ENCODE data around the gene FAM222B. TPM values are rescaled to one million over a fixed set of nuclear protein-coding genes. Genes with fewer than 3 reads are reported as not detected.

The FAM222B gene
- total and polyA plus RNA-seq, 7 experiments from 2014 or later, result 11.8 to 24.4 (median 22.3) TPM

DNA sequence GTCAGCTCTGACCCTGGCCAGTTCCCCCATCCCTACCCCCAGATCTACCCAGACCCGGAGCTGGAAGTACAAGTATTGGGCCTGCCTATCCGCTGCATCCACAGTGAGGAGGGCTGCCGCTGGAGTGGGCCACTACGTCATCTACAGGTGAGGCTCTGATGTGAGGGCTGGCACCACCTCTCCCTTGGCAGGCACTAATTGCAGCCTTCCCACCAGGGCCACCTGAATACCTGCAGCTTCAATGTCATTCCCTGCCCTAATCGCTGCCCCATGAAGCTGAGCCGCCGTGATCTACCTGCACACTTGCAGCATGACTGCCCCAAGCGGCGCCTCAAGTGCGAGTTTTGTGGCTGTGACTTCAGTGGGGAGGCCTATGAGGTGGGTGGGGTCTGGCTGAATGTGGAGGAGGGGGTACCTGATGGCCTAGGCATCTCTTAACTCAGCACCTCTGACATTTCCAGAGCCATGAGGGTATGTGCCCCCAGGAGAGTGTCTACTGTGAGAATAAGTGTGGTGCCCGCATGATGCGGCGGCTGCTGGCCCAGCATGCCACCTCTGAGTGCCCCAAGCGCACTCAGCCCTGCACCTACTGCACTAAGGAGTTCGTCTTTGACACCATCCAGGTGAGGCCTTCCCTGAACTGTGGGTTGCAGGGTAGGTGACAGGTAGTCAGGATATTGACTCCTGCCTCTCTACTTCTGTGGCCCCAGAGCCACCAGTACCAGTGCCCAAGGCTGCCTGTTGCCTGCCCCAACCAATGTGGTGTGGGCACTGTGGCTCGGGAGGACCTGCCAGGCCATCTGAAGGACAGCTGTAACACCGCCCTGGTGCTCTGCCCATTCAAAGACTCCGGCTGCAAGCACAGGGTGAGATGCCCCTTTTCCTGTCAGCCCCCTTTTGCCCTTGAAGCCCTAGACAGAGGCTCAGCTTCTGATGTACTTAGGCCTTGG is 94.5 kb downstream of the FAM222B start:
- Histone ChIP-seq H3K4me3 (ENCODE audit: low read length) (no peak overlapping the region), H3K9me3 (ENCODE audit: control insufficient read depth in 2 of 3, low read length in 3 of 3) (no peaks in the 10 kb centered on the region), H3K4me1 (ENCODE audit: control insufficient read depth in 2 of 2, insufficient read depth in 2 of 2, low read length in 2 of 2) (peaks cover 10 to 27% of the 10 kb centered on the region in 2 donors), H3K27ac (ENCODE audit: low read depth, low read length) (no peak overlapping the region), H3K36me3 (ENCODE audit: control insufficient read depth in 2 of 3, insufficient read depth in 3 of 3, low read length in 3 of 3) (peaks cover 0 to 24% (median 0%) of the 10 kb centered on the region in 3 experiments), H3K27me3 (ENCODE audit: control insufficient read depth in 2 of 2, insufficient read depth in 2 of 2, low read length in 2 of 2) (no peaks in the 10 kb centered on the region)
- Mint-ChIP-seq H3K27ac (peak overlapping the region in 6 of 9 donors; percentile 24 to 76 (median 36)), H3K36me3 (peaks cover 0 to 6% (median 0%) of the 10 kb centered on the region in 5 donors), H3K4me3 (peak overlapping the region in 1 of 10 donors; percentile 34), H3K27me3 (no peaks in the 10 kb centered on the region), H3K4me1 (peaks cover 0 to 39% (median 21%) of the 10 kb centered on the region in 7 donors), H3K9me3 (no peaks in the 10 kb centered on the region)
- no peak for ATAC-seq
- ChIA-PET POLR2A (interaction anchor here (1.1 to 16.9 kb wide), 3 partner anchors 20 to 28 kb away, joined by 4 to 269 read pairs (median 8); partner anchors contain the start of genes NEK8, RPL23A and TLCD1), CTCF (interaction anchor here (0.6 to 14.7 kb wide), 4 partner anchors 9 to 84 kb away, joined by 3 to 331 read pairs (median 4); partner anchors contain the start of genes NEK8, RPL23A and TLCD1)
- DNase-seq, result no peak
- intact Hi-C loops (cut with micrococcal nuclease), result no loop called here

- ChIA-PET POLR2A (interaction anchor here (16.9 kb wide), 1 partner anchor 19 kb away, joined by 269 read pairs; the partner anchor contains the start of genes NEK8 and TLCD1), CTCF (interaction anchor here (0.6 to 14.7 kb wide), 2 partner anchors 9 to 23 kb away, joined by 3 to 331 read pairs; partner anchors contain the start of genes NEK8, RPL23A and TLCD1)
- H3K4me1 Mint-ChIP-seq, result peaks cover 0 to 35% (median 18%) of the 10 kb centered on the region in 7 donors
- Histone ChIP-seq H3K4me1 (ENCODE audit: control insufficient read depth in 2 of 2, insufficient read depth in 2 of 2, low read length in 2 of 2) (peaks cover 11 to 28% of the 10 kb centered on the region in 2 donors), H3K27me3 (ENCODE audit: control insufficient read depth in 2 of 2, insufficient read depth in 2 of 2, low read length in 2 of 2) (no peaks in the 10 kb centered on the region), H3K27ac (ENCODE audit: low read depth, low read length) (peak overlapping the region; percentile 25), H3K36me3 (ENCODE audit: control insufficient read depth in 2 of 3, insufficient read depth in 3 of 3, low read length in 3 of 3) (peaks cover 0 to 24% (median 0%) of the 10 kb centered on the region in 3 experiments), H3K9me3 (ENCODE audit: control insufficient read depth in 2 of 3, low read length in 3 of 3) (no peaks in the 10 kb centered on the region), H3K4me3 (ENCODE audit: low read length) (no peak overlapping the region)
- intact Hi-C loops (cut with micrococcal nuclease), result no loop called here
- no peaks in the 10 kb centered on the region for H3K9me3 Mint-ChIP-seq
- H3K4me3 Mint-ChIP-seq, result no peak overlapping the region
- no peaks in the 10 kb centered on the region for H3K27me3 Mint-ChIP-seq
- ATAC-seq (no peak), DNase-seq (no peak)
- peaks cover 0 to 6% (median 0%) of the 10 kb centered on the region in 5 donors for H3K36me3 Mint-ChIP-seq
- peak overlapping the region in 3 of 9 donors; percentile 14 to 61 (median 42) for H3K27ac Mint-ChIP-seq
Measured at GRCh38 chr17:28747051-28747691, 95.4 kb downstream of the FAM222B start.

- Histone ChIP-seq H3K9me3 (ENCODE audit: control insufficient read depth in 2 of 3, low read length in 3 of 3) (no peaks in the 10 kb centered on the region), H3K4me3 (ENCODE audit: low read length) (no peak overlapping the region), H3K27me3 (ENCODE audit: control insufficient read depth in 2 of 2, insufficient read depth in 2 of 2, low read length in 2 of 2) (no peaks in the 10 kb centered on the region), H3K36me3 (ENCODE audit: control insufficient read depth in 2 of 3, insufficient read depth in 3 of 3, low read length in 3 of 3) (peaks cover 0 to 24% (median 0%) of the 10 kb centered on the region in 3 experiments), H3K4me1 (ENCODE audit: control insufficient read depth in 2 of 2, insufficient read depth in 2 of 2, low read length in 2 of 2) (peaks cover 11 to 28% of the 10 kb centered on the region in 2 donors), H3K27ac (ENCODE audit: low read depth, low read length) (peak overlapping the region; percentile 83)
- peaks cover 0 to 6% (median 0%) of the 10 kb centered on the region in 5 donors for H3K36me3 Mint-ChIP-seq
- ATAC-seq (no peak), DNase-seq (no peak)
- H3K4me3 Mint-ChIP-seq, result peak overlapping the region in 7 of 10 donors; percentile 27 to 91 (median 57)
- peaks cover 0 to 38% (median 19%) of the 10 kb centered on the region in 7 donors for H3K4me1 Mint-ChIP-seq
- no peaks in the 10 kb centered on the region for H3K9me3 Mint-ChIP-seq
- intact Hi-C loops (cut with micrococcal nuclease), result no loop called here
- peak overlapping the region in 8 of 9 donors; percentile 33 to 93 (median 63) for H3K27ac Mint-ChIP-seq
- ChIA-PET POLR2A (interaction anchor here (3.1 to 16.9 kb wide), 2 partner anchors 18 to 27 kb away, joined by 23 to 269 read pairs; partner anchors contain the start of genes NEK8, RPL23A and TLCD1), CTCF (interaction anchor here (14.7 kb wide), 1 partner anchor 22 kb away, joined by 331 read pairs; the partner anchor contains the start of genes NEK8, RPL23A and TLCD1)
- no peaks in the 10 kb centered on the region for H3K27me3 Mint-ChIP-seq
Measured at GRCh38 chr17:28746611-28747050, 96.0 kb downstream of the FAM222B start.

DNA sequence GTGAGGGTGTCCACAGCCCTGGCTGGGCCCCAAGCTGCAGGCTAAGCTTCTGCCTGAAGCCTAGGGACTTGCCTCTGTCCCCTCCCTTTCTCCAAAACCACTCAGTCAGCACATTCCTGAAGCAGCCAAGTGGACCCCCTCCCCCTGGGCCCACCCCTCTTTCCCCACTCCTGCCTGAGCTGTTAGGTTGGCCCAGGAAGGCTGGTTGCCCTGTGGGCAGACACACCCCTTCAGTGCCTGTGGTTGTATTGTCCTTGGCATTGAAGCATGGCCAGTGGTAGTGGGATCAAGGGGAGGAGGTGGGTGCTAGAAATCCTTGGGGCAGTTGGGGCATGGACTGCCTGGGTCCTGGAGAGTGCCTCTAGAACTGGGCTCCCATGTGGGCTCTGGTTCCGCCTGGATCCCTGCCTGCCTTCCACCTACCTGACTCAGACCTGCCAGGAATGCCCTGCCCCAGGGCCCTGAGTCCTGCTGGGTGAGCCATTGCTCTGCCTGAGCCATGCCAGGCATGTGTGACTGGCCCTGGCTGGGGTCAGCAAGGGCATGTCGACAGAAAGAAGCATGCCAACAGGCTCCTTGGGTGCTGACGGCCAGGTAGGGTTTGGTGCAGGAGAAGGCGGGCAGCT is 96.7 kb downstream of the FAM222B start:
- no peaks in the 10 kb centered on the region for H3K9me3 ChIP-seq (ENCODE audit: control insufficient read depth in 2 of 3, low read length in 3 of 3)
- DNase-seq, result no peak
- Mint-ChIP-seq H3K27ac (peak overlapping the region; percentile 36 to 94 (median 78)), H3K27me3 (no peaks in the 10 kb centered on the region), H3K4me3 (peak overlapping the region in 9 of 10 donors; percentile 57 to 94 (median 87)), H3K9me3 (no peaks in the 10 kb centered on the region), H3K36me3 (peaks cover 0 to 7% (median 0%) of the 10 kb centered on the region in 5 donors), H3K4me1 (peaks cover 0 to 43% (median 19%) of the 10 kb centered on the region in 7 donors)
- no peaks in the 10 kb centered on the region for H3K27me3 ChIP-seq (ENCODE audit: control insufficient read depth in 2 of 2, insufficient read depth in 2 of 2, low read length in 2 of 2)
- peak overlapping the region; percentile 83 for H3K27ac ChIP-seq (ENCODE audit: low read depth, low read length)
- ChIA-PET CTCF (interaction anchor here (14.7 kb wide), 1 partner anchor 21 kb away, joined by 331 read pairs; the partner anchor contains the start of genes NEK8, RPL23A and TLCD1), POLR2A (interaction anchor here (0.6 to 16.9 kb wide), 6 partner anchors 18 to 204 kb away, joined by 3 to 269 read pairs (median 8); partner anchors contain the start of genes NEK8, PROCA1, RPL23A and TLCD1)
- peaks cover 11 to 28% of the 10 kb centered on the region in 2 donors for H3K4me1 ChIP-seq (ENCODE audit: control insufficient read depth in 2 of 2, insufficient read depth in 2 of 2, low read length in 2 of 2)
- no peak for ATAC-seq
- intact Hi-C loops (cut with micrococcal nuclease), result loop anchor here in 1 of 2 donors (2.0 kb wide), 1 partner anchor 181 kb away; no protein-coding TSS in a partner anchor
- H3K4me3 ChIP-seq (ENCODE audit: low read length), result no peak overlapping the region
- H3K36me3 ChIP-seq (ENCODE audit: control insufficient read depth in 2 of 3, insufficient read depth in 3 of 3, low read length in 3 of 3), result peaks cover 0 to 24% (median 0%) of the 10 kb centered on the region in 3 experiments

- Mint-ChIP-seq H3K27me3 (no peaks in the 10 kb centered on the region), H3K9me3 (peaks cover 0 to 2% (median 0%) of the 10 kb centered on the region in 11 donors), H3K4me1 (peaks cover 0 to 42% (median 19%) of the 10 kb centered on the region in 7 donors), H3K27ac (peak overlapping the region; percentile 78 to 95 (median 92)), H3K36me3 (peaks cover 0 to 13% (median 0%) of the 10 kb centered on the region in 5 donors), H3K4me3 (peak overlapping the region; percentile 87 to 94 (median 91))
- ChIA-PET POLR2A (interaction anchor here (0.6 to 16.9 kb wide), 12 partner anchors 9 to 209 kb away, joined by 3 to 269 read pairs (median 3); partner anchors contain the start of genes NEK8, PHF12, PROCA1 and RPL23A), CTCF (interaction anchor here (0.5 to 14.7 kb wide), 2 partner anchors 9 to 21 kb away, joined by 3 to 331 read pairs; partner anchors contain the start of genes NEK8, RPL23A and TLCD1)
- H3K4me3 ChIP-seq (ENCODE audit: low read length), result peak overlapping the region; percentile 82
- no peaks in the 10 kb centered on the region for H3K27me3 ChIP-seq (ENCODE audit: control insufficient read depth in 2 of 2, insufficient read depth in 2 of 2, low read length in 2 of 2)
- H3K27ac ChIP-seq (ENCODE audit: low read depth, low read length), result peak overlapping the region; percentile 83
- DNase-seq (peak in 7 of 9 donors; percentile 32 to 47 (median 37)), ATAC-seq (no peak)
- H3K9me3 ChIP-seq (ENCODE audit: control insufficient read depth in 2 of 3, low read length in 3 of 3), result no peaks in the 10 kb centered on the region
- H3K4me1 ChIP-seq (ENCODE audit: control insufficient read depth in 2 of 2, insufficient read depth in 2 of 2, low read length in 2 of 2), result peaks cover 11 to 28% of the 10 kb centered on the region in 2 donors
- peaks cover 0 to 24% (median 0%) of the 10 kb centered on the region in 3 experiments for H3K36me3 ChIP-seq (ENCODE audit: control insufficient read depth in 2 of 3, insufficient read depth in 3 of 3, low read length in 3 of 3)
- intact Hi-C loops (cut with micrococcal nuclease), result loop anchor here (1.0 to 2.0 kb wide), 3 partner anchors 67 to 207 kb away; no protein-coding TSS in a partner anchor
Measured at GRCh38 chr17:28744972-28745785, 97.4 kb downstream of the FAM222B start.

Measured in naive thymus-derived CD4-positive, alpha-beta T cell (primary cell).